Loucy (cell line): ENCODE measurements around the gene TNRC6C.

Experiments used
- H2AFZ ChIP-seq: fragments of 200-600 bp; sonication (generic); 2 replicates; pipeline ENCODE4 v1.6.0; 2016; ENCODE audit warnings: antibody characterized with exemption, mild to moderate bottlenecking, low read length, moderate library complexity
- H3F3A ChIP-seq: fragments of 200-600 bp; 2 replicates; pipeline ENCODE4 v1.6.0; 2016; ENCODE audit warnings: antibody characterized with exemption, low read depth, mild to moderate bottlenecking
- H3K27me3 ChIP-seq: fragments of 200-600 bp; sonication (generic); 2 replicates; pipeline ENCODE4 v1.6.1; 2014; ENCODE audit warnings: low read length, mild to moderate bottlenecking; ENCODE audit not compliant: insufficient read depth, poor library complexity, severe bottlenecking
- H3K36me3 ChIP-seq: fragments of 200-600 bp; sonication (generic); 2 replicates; pipeline ENCODE4 v1.6.1; 2016; ENCODE audit warnings: low read length; ENCODE audit not compliant: insufficient read depth
- H3K4me1 ChIP-seq: fragments of 200-600 bp; sonication (generic); 2 replicates; pipeline ENCODE4 v1.5.1; 2014; ENCODE audit warnings: low read length, mild to moderate bottlenecking; ENCODE audit not compliant: insufficient read depth, poor library complexity, severe bottlenecking
- H3K4me2 ChIP-seq: fragments of 200-600 bp; sonication (generic); 2 replicates; pipeline ENCODE4 v1.6.0; 2014; ENCODE audit warnings: antibody characterized with exemption, low read length, low read depth, mild to moderate bottlenecking; ENCODE audit not compliant: poor library complexity, severe bottlenecking
- H3K4me3 ChIP-seq: fragments of 200-600 bp; sonication (generic); 2 replicates; pipeline ENCODE4 v1.5.1; 2014; ENCODE audit warnings: low read length, mild to moderate bottlenecking, mixed read lengths; ENCODE audit not compliant: poor library complexity, severe bottlenecking
- H3K79me2 ChIP-seq: fragments of 200-600 bp; sonication (generic); 2 replicates; pipeline ENCODE4 v1.6.1; 2014; ENCODE audit warnings: low read length; ENCODE audit not compliant: insufficient read depth
- H3K9ac ChIP-seq: fragments of 200-600 bp; sonication (generic); 2 replicates; pipeline ENCODE4 v1.6.0; 2014; ENCODE audit warnings: mild to moderate bottlenecking, low read depth, low read length, moderate library complexity; ENCODE audit not compliant: poor library complexity, severe bottlenecking
- H3K9me2 ChIP-seq: fragments of 200-600 bp; sonication (generic); replicated peaks from 2 replicates; pipeline ENCODE4 v1.6.1; 2016; ENCODE audit warnings: low read depth, low read length, mixed read lengths
- H3K9me3 ChIP-seq: fragments of 200-600 bp; sonication (generic); 2 replicates; pipeline ENCODE4 v1.6.1; 2014; ENCODE audit warnings: mild to moderate bottlenecking, antibody characterized with exemption, low read length, low read depth; ENCODE audit not compliant: insufficient read depth
- H4K20me1 ChIP-seq: fragments of 200-600 bp; sonication (generic); 2 replicates; pipeline ENCODE4 v1.6.0; 2014; ENCODE audit warnings: antibody characterized with exemption, low read length, mild to moderate bottlenecking; ENCODE audit not compliant: insufficient read depth, poor library complexity, severe bottlenecking
- EZH2phosphoT487 ChIP-seq: fragments of 200-600 bp; IDR thresholded peaks from 2 replicates; pipeline ENCODE4 v1.6.1; 2018; ENCODE audit warnings: antibody characterized with exemption, mild to moderate bottlenecking, moderate library complexity, borderline replicate concordance
- TF ChIP-seq, protein P1 (sequence below): fragments of 200-600 bp; sonication (generic); conservative IDR thresholded peaks from 2 replicates; pipeline ENCODE4 v1.5.1; 2014; ENCODE audit warnings: mild to moderate bottlenecking, antibody characterized with exemption, low read length

The TNRC6C gene

DNA sequence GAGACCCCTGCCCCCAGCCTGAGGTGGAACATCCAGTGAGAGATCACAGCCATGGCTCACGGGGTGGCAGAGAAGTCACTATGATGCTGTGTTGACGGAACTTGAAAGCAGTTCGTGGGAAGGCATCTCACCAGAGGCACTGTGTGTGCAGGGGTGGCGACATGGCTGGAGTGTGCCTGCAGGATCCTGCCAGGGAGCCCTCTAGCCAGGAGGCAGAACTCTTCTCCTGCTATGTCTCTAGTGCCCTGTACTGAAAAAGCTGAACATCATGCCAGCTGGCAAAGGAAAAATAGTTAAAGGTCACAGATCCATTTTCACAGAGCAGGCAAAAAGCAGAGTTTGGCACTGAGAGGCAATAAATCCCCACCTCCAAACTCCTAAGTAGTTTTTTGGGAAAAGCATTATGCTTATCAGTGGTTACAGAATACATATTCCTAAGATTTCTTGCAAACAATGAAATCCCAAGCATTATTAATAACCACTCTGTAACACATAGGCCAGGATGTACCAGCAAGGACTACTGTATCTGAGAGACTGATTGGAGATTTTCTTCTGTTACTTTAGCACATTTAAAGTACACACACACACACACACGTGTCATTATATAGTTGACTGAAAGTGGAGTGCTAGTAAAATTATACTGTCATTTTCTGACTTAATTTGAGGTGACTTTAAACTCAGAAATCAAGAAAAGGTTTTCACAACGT is 36.8 kb downstream of the TNRC6C start:
- H3K79me2 ChIP-seq: peaks cover 99% of the 10 kb centered on the region

DNA sequence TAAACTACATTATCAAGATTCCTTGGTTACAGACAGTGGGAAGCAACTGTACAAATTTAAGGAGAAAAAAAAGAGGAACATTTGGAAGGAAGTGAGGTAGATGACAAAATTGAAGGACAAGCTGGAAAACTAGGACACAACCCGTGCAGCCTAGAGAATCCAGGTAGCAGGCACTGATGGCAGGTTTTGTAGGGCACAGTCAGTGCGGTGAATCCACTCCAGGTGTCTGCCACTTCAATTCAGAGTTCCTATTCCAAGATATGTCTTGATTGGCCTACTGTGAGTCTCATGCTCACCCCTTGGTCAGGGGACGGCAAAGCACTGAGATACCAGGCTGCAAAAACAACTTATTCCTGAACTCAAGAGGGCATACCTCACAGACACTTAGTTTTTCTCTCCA is 37.8 kb downstream of the TNRC6C start:
- H3K4me1 ChIP-seq: peaks cover 15% of the 10 kb centered on the region
- no peaks in the 10 kb centered on the region for H3K9me2 ChIP-seq
- H3K36me3 ChIP-seq: peaks cover 11% of the 10 kb centered on the region; the same call in 1 of the 2 replicates
- H3K9ac ChIP-seq: no peak overlapping the region
- H2AFZ ChIP-seq: no peak overlapping the region
- H3K4me3 ChIP-seq: no peak overlapping the region
- no peak overlapping the region for H3K4me2 ChIP-seq
- no peaks in the 10 kb centered on the region for H3K27me3 ChIP-seq
- TF ChIP-seq, protein P1, sequence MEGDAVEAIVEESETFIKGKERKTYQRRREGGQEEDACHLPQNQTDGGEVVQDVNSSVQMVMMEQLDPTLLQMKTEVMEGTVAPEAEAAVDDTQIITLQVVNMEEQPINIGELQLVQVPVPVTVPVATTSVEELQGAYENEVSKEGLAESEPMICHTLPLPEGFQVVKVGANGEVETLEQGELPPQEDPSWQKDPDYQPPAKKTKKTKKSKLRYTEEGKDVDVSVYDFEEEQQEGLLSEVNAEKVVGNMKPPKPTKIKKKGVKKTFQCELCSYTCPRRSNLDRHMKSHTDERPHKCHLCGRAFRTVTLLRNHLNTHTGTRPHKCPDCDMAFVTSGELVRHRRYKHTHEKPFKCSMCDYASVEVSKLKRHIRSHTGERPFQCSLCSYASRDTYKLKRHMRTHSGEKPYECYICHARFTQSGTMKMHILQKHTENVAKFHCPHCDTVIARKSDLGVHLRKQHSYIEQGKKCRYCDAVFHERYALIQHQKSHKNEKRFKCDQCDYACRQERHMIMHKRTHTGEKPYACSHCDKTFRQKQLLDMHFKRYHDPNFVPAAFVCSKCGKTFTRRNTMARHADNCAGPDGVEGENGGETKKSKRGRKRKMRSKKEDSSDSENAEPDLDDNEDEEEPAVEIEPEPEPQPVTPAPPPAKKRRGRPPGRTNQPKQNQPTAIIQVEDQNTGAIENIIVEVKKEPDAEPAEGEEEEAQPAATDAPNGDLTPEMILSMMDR: no peak
- no peak for TF ChIP-seq EZH2phosphoT487
- H3K79me2 ChIP-seq: peaks cover 99% of the 10 kb centered on the region
- H3F3A ChIP-seq: no peaks in the 10 kb centered on the region
- H3K9me3 ChIP-seq: no peaks in the 10 kb centered on the region
- peaks cover 71% of the 10 kb centered on the region for H4K20me1 ChIP-seq

More for the DNA sequence above, 36.8 kb downstream of the TNRC6C start:
- H3K9me2 ChIP-seq: no peaks in the 10 kb centered on the region
- no peak overlapping the region for H3K9ac ChIP-seq
- TF ChIP-seq EZH2phosphoT487: no peak
- TF ChIP-seq, protein P1: no peak
- H3K9me3 ChIP-seq: no peaks in the 10 kb centered on the region
- H3K4me1 ChIP-seq: peaks cover 13% of the 10 kb centered on the region
- H3K4me3 ChIP-seq: no peak overlapping the region
- peaks cover 11% of the 10 kb centered on the region; the same call in 1 of the 2 replicates for H3K36me3 ChIP-seq
- no peak overlapping the region for H3K4me2 ChIP-seq
- no peaks in the 10 kb centered on the region for H3F3A ChIP-seq
- no peak overlapping the region for H2AFZ ChIP-seq
- H4K20me1 ChIP-seq: peaks cover 71% of the 10 kb centered on the region
- H3K27me3 ChIP-seq: no peaks in the 10 kb centered on the region

DNA sequence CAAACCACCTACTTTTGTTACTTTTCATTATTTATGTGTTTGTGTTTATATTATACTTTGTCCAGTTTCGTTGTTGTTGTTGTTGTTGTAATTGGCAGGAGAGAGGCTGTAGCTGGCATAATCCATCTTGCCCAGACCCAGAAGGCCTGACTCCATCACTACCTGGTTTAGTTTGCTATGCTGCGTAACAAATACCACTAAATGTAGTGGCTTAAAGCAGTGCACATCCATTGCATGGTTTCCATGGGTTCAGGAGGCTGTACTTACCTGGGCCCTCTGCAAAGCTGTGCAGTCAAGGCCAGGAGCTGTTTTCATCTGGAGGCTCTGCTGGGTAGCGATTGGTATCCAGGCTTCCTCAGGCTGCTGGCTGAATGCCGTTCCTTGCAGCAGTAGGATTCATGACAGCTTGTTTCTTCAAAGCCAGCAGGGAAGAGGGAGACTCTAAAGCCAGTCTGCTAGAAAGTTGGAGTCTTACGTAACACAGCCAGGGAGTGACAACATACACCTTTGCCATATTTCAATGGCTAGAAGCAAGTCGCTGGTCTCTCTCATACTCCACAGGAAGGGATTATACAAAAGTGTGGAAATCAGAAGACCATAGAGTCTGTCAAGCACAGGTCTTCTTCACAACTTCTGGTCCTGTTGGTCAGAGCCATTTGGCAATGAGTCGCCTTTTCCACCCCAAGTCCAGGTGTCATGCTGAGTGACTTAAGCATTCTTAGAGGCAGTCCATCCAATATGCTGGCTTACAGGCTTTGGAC is 41.1 kb downstream of the TNRC6C start:
- H3K27me3 ChIP-seq: no peaks in the 10 kb centered on the region
- peaks cover 10% of the 10 kb centered on the region for H3K36me3 ChIP-seq
- no peak overlapping the region for H3K4me3 ChIP-seq
- no peak overlapping the region for H3K9ac ChIP-seq
- no peaks in the 10 kb centered on the region for H3K9me3 ChIP-seq
- H3F3A ChIP-seq: no peaks in the 10 kb centered on the region
- no peak overlapping the region for H2AFZ ChIP-seq
- no peak overlapping the region for H3K4me2 ChIP-seq
- no peaks in the 10 kb centered on the region for H3K9me2 ChIP-seq
- peaks cover 95% of the 10 kb centered on the region for H3K79me2 ChIP-seq
- TF ChIP-seq EZH2phosphoT487: no peak
- TF ChIP-seq, protein P1: no peak
- H3K4me1 ChIP-seq: peaks cover 19% of the 10 kb centered on the region
- H4K20me1 ChIP-seq: peaks cover 80% of the 10 kb centered on the region
